Neural progenitor cell (in vitro differentiated cells): ENCODE data around the gene ZNF346.

Experiments
- CTCF ChIP-seq: fragments of 200-600 bp; sonication (generic); IDR thresholded peaks from 2 replicates; pipeline ENCODE4 v1.5.1; 2017; ENCODE audit warnings: antibody characterized with exemption, mild to moderate bottlenecking
- EZH2 ChIP-seq: fragments of 200-600 bp; sonication (generic); IDR thresholded peaks from 2 replicates; pipeline ENCODE4 v1.6.1; 2017; ENCODE audit warnings: antibody characterized with exemption, mild to moderate bottlenecking, moderate library complexity
- EZH2phosphoT487 ChIP-seq: fragments of 200-600 bp; sonication (generic); IDR thresholded peaks from 2 replicates; pipeline ENCODE4 v1.6.1; 2017; ENCODE audit warnings: antibody characterized with exemption

DNA sequence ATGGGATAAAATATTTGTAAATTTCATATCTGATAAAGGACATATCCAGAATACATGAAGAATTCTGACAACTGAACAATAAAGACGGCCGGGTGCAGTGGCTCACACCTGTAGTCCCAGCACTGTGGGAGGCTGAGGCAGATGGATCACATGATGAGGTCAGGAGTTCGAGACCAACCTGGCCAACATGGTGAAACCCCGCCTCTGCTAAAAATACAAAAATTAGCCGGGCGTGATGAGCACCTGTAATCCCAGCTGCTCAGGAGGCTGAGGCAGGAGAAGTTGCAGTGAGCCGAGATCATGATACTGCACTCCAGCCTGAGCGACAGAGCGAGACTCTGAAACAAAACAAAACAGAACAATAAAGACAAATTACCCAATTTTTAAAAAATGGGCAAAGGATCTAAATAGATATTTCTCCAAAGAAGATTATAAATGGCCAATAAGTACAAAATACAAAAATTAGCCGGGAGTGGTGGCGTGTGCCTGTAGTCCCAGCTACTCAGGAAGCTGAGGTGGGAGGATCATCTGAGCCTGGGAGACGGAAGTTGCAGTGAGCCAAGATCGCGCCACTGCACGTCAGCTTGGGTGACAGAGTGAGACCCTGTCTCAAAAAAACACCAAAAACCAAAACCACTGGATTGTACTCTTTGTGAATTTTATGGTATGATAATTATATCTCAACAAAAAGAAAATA, 101.4 kb downstream of the ZNF346 start:
- TF ChIP-seq CTCF, result no peak
- no peak for TF ChIP-seq EZH2phosphoT487
- TF ChIP-seq EZH2, result no peak
